ENCODE data around the gene KLF15. TPM values are rescaled to one million over a fixed set of nuclear protein-coding genes. Genes with fewer than 3 reads are reported as not detected.

Gene KLF15
- total and polyA plus RNA-seq, 2 experiments from 2014 or later: 3.5 to 19.8 TPM

DNA sequence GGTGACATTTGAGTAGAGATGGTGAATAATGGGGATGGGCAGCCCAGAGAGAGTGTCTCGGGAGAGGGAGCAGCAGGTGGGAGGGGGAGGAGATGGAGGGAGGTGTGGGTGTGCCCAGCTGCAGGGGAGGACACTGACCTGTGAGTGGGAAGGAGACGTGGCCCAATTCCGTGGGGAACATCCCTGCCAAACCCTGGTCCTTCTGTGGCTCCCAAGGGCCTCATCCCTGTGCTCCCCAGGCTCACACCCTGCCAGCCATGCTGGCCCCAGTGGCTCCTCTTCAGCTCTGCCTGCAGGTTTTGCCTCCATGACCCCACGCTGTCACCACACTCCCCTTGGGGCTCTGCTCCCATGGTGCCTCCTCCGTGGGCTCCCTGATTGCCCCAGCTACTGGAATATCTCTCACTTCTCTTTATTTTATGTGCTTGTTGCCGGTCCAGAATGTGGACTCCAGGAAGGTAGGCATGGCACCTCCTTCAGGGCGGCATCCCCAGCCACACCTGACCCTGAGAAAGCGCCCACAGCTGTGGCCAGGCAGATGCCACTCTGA is 44.5 kb upstream of the KLF15 start (continued):
- no peak for TF ChIP-seq ZNF331 (CRISPR knock-in tag; IDR thresholded peaks at IDR 0.05; ENCODE audit: low read depth)
- TF ChIP-seq EZH2phosphoT487 (IDR thresholded peaks at IDR 0.05; ENCODE audit: unreplicated experiment): no peak

- TF ChIP-seq POLR2AphosphoS5 (IDR thresholded peaks at IDR 0.05; ENCODE audit: low read depth): no peak
- TF ChIP-seq CREB1 (CRISPR knock-in tag; IDR thresholded peaks at IDR 0.05; ENCODE audit: low read depth): no peak
- TF ChIP-seq, protein P1, sequence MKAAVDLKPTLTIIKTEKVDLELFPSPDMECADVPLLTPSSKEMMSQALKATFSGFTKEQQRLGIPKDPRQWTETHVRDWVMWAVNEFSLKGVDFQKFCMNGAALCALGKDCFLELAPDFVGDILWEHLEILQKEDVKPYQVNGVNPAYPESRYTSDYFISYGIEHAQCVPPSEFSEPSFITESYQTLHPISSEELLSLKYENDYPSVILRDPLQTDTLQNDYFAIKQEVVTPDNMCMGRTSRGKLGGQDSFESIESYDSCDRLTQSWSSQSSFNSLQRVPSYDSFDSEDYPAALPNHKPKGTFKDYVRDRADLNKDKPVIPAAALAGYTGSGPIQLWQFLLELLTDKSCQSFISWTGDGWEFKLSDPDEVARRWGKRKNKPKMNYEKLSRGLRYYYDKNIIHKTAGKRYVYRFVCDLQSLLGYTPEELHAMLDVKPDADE (IDR thresholded peaks at IDR 0.05): no peak
- TF ChIP-seq EZH2 (IDR thresholded peaks at IDR 0.05; ENCODE audit: low read depth, unreplicated experiment): no peak
- no peak for TF ChIP-seq NANOG (IDR thresholded peaks at IDR 0.05; ENCODE audit: borderline replicate concordance)
- no peak for TF ChIP-seq STAT1 (IDR thresholded peaks at IDR 0.05; ENCODE audit: unreplicated experiment)
- TF ChIP-seq ZNF462 (CRISPR knock-in tag; IDR thresholded peaks at IDR 0.05): no peak
- no peak for TF ChIP-seq EZH2phosphoT487 (IDR thresholded peaks at IDR 0.05; ENCODE audit: unreplicated experiment)
- TF ChIP-seq JUNB (IDR thresholded peaks at IDR 0.05; ENCODE audit: unreplicated experiment): no peak
- peaks cover 4% of the 10 kb centered on the region; the same call in 1 of the 2 replicates for H3K4me1 ChIP-seq (ENCODE audit: insufficient read depth)
- Mint-ChIP-seq H3K36me3 (ENCODE audit: low read depth) (no peaks in the 10 kb centered on the region; the same call in 2 of the 3 replicates), H3K27ac (no peak overlapping the region), H3K4me1 (peaks cover 23% of the 10 kb centered on the region), H3K27me3 (ENCODE audit: insufficient read depth, low read depth, poor library complexity) (peaks cover 15% of the 10 kb centered on the region), H3K4me3 (no peak overlapping the region), H3K9me3 (no peaks in the 10 kb centered on the region)
- H3K27me3 ChIP-seq (ENCODE audit: insufficient read depth): peaks cover 15% of the 10 kb centered on the region
- DNase-seq (ENCODE audit: low spot score) (no peak), ATAC-seq (no peak)
- H3F3A ChIP-seq (replicated peaks; ENCODE audit: low read depth): no peaks in the 10 kb centered on the region
- H3K4me3 ChIP-seq: no peak overlapping the region
- H3K79me2 ChIP-seq (replicated peaks; ENCODE audit: insufficient read depth): no peaks in the 10 kb centered on the region
- H3K4me2 ChIP-seq: no peak overlapping the region
- H3K27ac ChIP-seq (ENCODE audit: low read depth): no peak overlapping the region
- H2AFZ ChIP-seq: no peak overlapping the region
- no peaks in the 10 kb centered on the region for H4K20me1 ChIP-seq (replicated peaks; ENCODE audit: insufficient read depth)
- H3K9me2 ChIP-seq (ENCODE audit: insufficient read depth): no peaks in the 10 kb centered on the region
- no peaks in the 10 kb centered on the region for H3K36me3 ChIP-seq (ENCODE audit: insufficient read depth)
Observed at GRCh38 chr3:126399756-126400155, 42.5 kb upstream of the KLF15 start.
